GM12891 (cell line): ENCODE measurements around the gene OR10J5.

ENCODE experiments used
- POLR2A ChIP-seq: IDR thresholded peaks from 2 replicates; pipeline ENCODE4 v1.6.1; 2011; ENCODE audit warnings: low read depth, low read length, control low read depth
- SPI1 ChIP-seq: IDR thresholded peaks from 2 replicates; pipeline ENCODE4 v1.6.1; 2011; ENCODE audit warnings: low read depth, low read length, control low read depth

DNA sequence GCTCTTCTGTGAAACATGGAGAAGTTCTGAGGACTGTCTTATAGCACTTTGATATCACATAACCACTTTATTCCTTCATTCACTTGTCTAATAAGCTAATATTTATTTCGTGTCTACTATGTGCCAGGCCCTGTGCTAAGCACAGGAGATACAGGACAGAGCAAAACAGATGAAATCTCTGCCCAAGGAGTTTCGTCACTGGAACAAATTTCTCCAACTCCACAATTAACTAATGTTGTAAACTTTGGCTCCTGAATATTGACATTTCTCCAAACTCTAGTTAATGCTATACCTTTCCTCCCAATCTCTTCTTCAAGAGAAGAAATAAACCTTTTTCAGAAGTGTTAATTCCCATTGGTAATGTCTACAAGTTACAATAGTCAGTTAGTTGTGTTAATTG lies 24.8 kb upstream of the OR10J5 start:
- TF ChIP-seq SPI1 = no peak
- no peak for TF ChIP-seq POLR2A
